ENCODE data around the gene TEX13D. TPM values are rescaled to one million over a fixed set of nuclear protein-coding genes. Genes with fewer than 3 reads are reported as not detected.

The TEX13D gene
- total RNA-seq, 1 donor from 2014 or later, result not detected

DNA sequence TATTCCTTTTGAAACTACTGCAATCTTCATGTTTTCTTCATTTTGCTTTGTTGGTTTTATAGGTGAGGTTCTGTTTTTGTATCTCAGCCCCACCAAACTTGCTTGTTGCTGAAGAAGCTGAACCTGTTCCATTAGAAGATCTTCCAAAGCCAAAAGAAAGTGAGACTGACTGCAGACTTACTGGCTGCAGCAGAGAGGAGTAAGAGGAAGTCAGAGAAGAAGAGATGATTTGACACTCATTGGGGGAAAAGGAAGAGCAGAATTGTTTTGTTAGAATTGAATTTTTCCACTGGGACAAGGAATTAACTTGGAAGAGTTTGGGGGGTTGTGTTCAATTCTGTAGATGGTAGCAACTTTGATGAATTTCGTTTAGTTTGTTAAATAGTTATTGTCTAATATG lies 3.1 kb downstream of the TEX13D start:
- no peak overlapping the region for H3K4me3 ChIP-seq (ENCODE audit: low read length in 3 of 3)
- no peaks in the 10 kb centered on the region for H3K27me3 ChIP-seq (ENCODE audit: control insufficient read depth in 3 of 3, insufficient read depth in 3 of 3, low read length in 3 of 3)
- H3K36me3 ChIP-seq (ENCODE audit: control insufficient read depth in 3 of 3, insufficient read depth in 3 of 3, low read length in 3 of 3), result no peaks in the 10 kb centered on the region
- no peaks in the 10 kb centered on the region for H3K4me1 ChIP-seq (ENCODE audit: control insufficient read depth in 3 of 3, insufficient read depth in 3 of 3, low read length in 3 of 3)
- H3K27ac ChIP-seq (ENCODE audit: low read depth, low read length), result no peak overlapping the region
- H3K9ac ChIP-seq (ENCODE audit: low read depth in 1 of 3, low read length in 3 of 3), result no peak overlapping the region
- no peaks in the 10 kb centered on the region for H3K9me3 ChIP-seq (ENCODE audit: control insufficient read depth in 3 of 3, low read length in 3 of 3)

DNA sequence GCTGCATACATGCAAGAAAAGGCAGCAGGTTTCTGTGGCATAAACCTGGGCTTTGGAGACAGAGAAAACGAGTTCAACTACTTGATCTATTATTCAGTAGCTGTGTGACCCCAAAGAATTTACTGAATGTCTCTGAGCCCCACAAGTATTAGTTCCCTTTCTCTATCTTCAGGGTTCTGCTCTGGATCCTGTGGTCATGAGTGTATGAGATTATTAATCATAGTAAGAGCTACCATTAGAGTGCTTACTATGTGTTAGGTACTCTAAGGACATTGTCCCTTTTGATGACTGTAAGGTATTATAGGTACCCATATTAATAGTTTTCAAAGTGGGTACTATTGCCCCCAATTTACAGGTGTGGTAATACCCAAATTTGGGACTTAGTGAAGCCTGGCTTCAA lies 5.5 kb downstream of the TEX13D start:
- H3K9ac ChIP-seq (ENCODE audit: low read depth in 1 of 3, low read length in 3 of 3), result no peak overlapping the region
- H3K27me3 ChIP-seq (ENCODE audit: control insufficient read depth in 3 of 3, insufficient read depth in 3 of 3, low read length in 3 of 3), result no peaks in the 10 kb centered on the region
- H3K36me3 ChIP-seq (ENCODE audit: control insufficient read depth in 3 of 3, insufficient read depth in 3 of 3, low read length in 3 of 3), result no peaks in the 10 kb centered on the region
- no peaks in the 10 kb centered on the region for H3K9me3 ChIP-seq (ENCODE audit: control insufficient read depth in 3 of 3, low read length in 3 of 3)
- no peak overlapping the region for H3K4me3 ChIP-seq (ENCODE audit: low read length in 3 of 3)
- H3K4me1 ChIP-seq (ENCODE audit: control insufficient read depth in 3 of 3, insufficient read depth in 3 of 3, low read length in 3 of 3), result no peaks in the 10 kb centered on the region
- no peak overlapping the region for H3K27ac ChIP-seq (ENCODE audit: low read depth, low read length)

GRCh38 chrX:124338733-124339514 lies 6.5 kb downstream of the TEX13D start:
- no peaks in the 10 kb centered on the region for H3K9me3 ChIP-seq (ENCODE audit: control insufficient read depth in 3 of 3, low read length in 3 of 3)
- no peaks in the 10 kb centered on the region for H3K4me1 ChIP-seq (ENCODE audit: control insufficient read depth in 3 of 3, insufficient read depth in 3 of 3, low read length in 3 of 3)
- H3K27me3 ChIP-seq (ENCODE audit: control insufficient read depth in 3 of 3, insufficient read depth in 3 of 3, low read length in 3 of 3), result no peaks in the 10 kb centered on the region
- H3K36me3 ChIP-seq (ENCODE audit: control insufficient read depth in 3 of 3, insufficient read depth in 3 of 3, low read length in 3 of 3), result no peaks in the 10 kb centered on the region
- no peak overlapping the region for H3K4me3 ChIP-seq (ENCODE audit: low read length in 3 of 3)
- H3K9ac ChIP-seq (ENCODE audit: low read depth in 1 of 3, low read length in 3 of 3), result no peak overlapping the region
- no peak overlapping the region for H3K27ac ChIP-seq (ENCODE audit: low read depth, low read length)

- Histone ChIP-seq H3K4me1 (ENCODE audit: control insufficient read depth in 3 of 3, insufficient read depth in 3 of 3, low read length in 3 of 3) (no peaks in the 10 kb centered on the region), H3K27ac (ENCODE audit: low read depth, low read length) (no peak overlapping the region), H3K36me3 (ENCODE audit: control insufficient read depth in 3 of 3, insufficient read depth in 3 of 3, low read length in 3 of 3) (no peaks in the 10 kb centered on the region), H3K9me3 (ENCODE audit: control insufficient read depth in 3 of 3, low read length in 3 of 3) (no peaks in the 10 kb centered on the region), H3K9ac (ENCODE audit: low read depth in 1 of 3, low read length in 3 of 3) (no peak overlapping the region), H3K27me3 (ENCODE audit: control insufficient read depth in 3 of 3, insufficient read depth in 3 of 3, low read length in 3 of 3) (no peaks in the 10 kb centered on the region), H3K4me3 (ENCODE audit: low read length in 3 of 3) (no peak overlapping the region)
Measured at GRCh38 chrX:124341396-124342132, 9.1 kb downstream of the TEX13D start.

DNA sequence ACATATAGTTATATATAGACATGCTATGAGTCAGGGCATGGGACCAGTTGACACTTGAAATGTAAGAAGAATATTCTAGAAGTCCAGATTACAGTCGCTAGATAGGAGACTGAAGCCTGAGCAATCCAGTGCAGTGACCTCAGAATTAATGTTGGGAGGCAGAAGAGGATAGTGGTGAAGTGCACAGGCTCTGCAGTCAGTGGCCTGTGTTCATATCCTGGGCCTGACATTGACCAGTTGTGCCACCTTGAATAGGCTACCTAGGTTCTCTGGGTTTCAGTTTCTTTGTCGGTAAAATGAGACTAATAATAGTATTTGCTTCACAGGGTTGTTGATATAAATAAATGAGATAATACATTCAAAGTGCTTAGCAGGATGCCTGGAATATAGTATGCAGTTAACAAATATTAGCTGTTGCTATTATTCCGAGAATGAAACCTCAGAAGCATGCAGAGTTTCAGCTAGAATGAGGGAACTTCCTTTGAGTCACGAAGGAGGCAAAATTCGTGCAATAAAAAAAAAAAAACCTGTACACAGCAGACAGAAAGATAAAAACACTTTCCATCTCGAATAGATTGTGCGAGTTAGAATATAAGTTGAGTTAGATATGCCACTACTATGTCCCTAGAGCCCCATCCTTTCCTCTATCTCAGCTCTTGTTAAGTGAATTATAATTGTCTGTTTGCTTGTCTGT lies 9.9 kb downstream of the TEX13D start:
- Histone ChIP-seq H3K36me3 (ENCODE audit: control insufficient read depth in 3 of 3, insufficient read depth in 3 of 3, low read length in 3 of 3) (no peaks in the 10 kb centered on the region), H3K4me3 (ENCODE audit: low read length in 3 of 3) (no peak overlapping the region), H3K27ac (ENCODE audit: low read depth, low read length) (no peak overlapping the region), H3K27me3 (ENCODE audit: control insufficient read depth in 3 of 3, insufficient read depth in 3 of 3, low read length in 3 of 3) (no peaks in the 10 kb centered on the region), H3K4me1 (ENCODE audit: control insufficient read depth in 3 of 3, insufficient read depth in 3 of 3, low read length in 3 of 3) (no peaks in the 10 kb centered on the region), H3K9ac (ENCODE audit: low read depth in 1 of 3, low read length in 3 of 3) (no peak overlapping the region), H3K9me3 (ENCODE audit: control insufficient read depth in 3 of 3, low read length in 3 of 3) (no peaks in the 10 kb centered on the region)

DNA sequence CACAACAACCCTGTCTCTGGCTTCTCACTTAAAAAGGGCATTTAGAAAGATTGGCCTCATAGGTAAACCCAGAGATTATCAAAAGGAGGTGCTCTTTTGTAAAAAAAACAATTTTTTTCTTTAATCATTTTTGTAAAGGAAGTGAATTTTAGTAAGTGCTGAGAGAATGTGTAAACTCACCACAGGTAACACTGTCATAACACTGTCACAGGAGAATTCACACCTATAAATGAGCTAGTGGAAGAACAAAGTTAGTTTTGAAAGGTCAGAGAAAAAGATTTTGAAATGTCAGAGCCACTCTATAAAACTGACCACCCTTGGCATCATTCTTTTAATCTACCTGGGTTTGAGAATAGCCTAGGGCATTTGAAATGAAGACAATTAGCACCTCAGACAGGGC lies 10.6 kb downstream of the TEX13D start:
- no peaks in the 10 kb centered on the region for H3K9me3 ChIP-seq (ENCODE audit: control insufficient read depth in 3 of 3, low read length in 3 of 3)
- no peaks in the 10 kb centered on the region for H3K27me3 ChIP-seq (ENCODE audit: control insufficient read depth in 3 of 3, insufficient read depth in 3 of 3, low read length in 3 of 3)
- H3K36me3 ChIP-seq (ENCODE audit: control insufficient read depth in 3 of 3, insufficient read depth in 3 of 3, low read length in 3 of 3), result no peaks in the 10 kb centered on the region
- no peak overlapping the region for H3K4me3 ChIP-seq (ENCODE audit: low read length in 3 of 3)
- no peaks in the 10 kb centered on the region for H3K4me1 ChIP-seq (ENCODE audit: control insufficient read depth in 3 of 3, insufficient read depth in 3 of 3, low read length in 3 of 3)
- no peak overlapping the region for H3K9ac ChIP-seq (ENCODE audit: low read depth in 1 of 3, low read length in 3 of 3)
- H3K27ac ChIP-seq (ENCODE audit: low read depth, low read length), result no peak overlapping the region

GRCh38 chrX:124344246-124344645 lies 11.8 kb downstream of the TEX13D start:
- H3K9me3 ChIP-seq (ENCODE audit: control insufficient read depth in 3 of 3, low read length in 3 of 3), result no peaks in the 10 kb centered on the region
- H3K9ac ChIP-seq (ENCODE audit: low read depth in 1 of 3, low read length in 3 of 3), result no peak overlapping the region
- H3K36me3 ChIP-seq (ENCODE audit: control insufficient read depth in 3 of 3, insufficient read depth in 3 of 3, low read length in 3 of 3), result no peaks in the 10 kb centered on the region
- no peaks in the 10 kb centered on the region for H3K27me3 ChIP-seq (ENCODE audit: control insufficient read depth in 3 of 3, insufficient read depth in 3 of 3, low read length in 3 of 3)
- no peak overlapping the region for H3K27ac ChIP-seq (ENCODE audit: low read depth, low read length)
- H3K4me1 ChIP-seq (ENCODE audit: control insufficient read depth in 3 of 3, insufficient read depth in 3 of 3, low read length in 3 of 3), result no peaks in the 10 kb centered on the region
- H3K4me3 ChIP-seq (ENCODE audit: low read length in 3 of 3), result no peak overlapping the region

DNA sequence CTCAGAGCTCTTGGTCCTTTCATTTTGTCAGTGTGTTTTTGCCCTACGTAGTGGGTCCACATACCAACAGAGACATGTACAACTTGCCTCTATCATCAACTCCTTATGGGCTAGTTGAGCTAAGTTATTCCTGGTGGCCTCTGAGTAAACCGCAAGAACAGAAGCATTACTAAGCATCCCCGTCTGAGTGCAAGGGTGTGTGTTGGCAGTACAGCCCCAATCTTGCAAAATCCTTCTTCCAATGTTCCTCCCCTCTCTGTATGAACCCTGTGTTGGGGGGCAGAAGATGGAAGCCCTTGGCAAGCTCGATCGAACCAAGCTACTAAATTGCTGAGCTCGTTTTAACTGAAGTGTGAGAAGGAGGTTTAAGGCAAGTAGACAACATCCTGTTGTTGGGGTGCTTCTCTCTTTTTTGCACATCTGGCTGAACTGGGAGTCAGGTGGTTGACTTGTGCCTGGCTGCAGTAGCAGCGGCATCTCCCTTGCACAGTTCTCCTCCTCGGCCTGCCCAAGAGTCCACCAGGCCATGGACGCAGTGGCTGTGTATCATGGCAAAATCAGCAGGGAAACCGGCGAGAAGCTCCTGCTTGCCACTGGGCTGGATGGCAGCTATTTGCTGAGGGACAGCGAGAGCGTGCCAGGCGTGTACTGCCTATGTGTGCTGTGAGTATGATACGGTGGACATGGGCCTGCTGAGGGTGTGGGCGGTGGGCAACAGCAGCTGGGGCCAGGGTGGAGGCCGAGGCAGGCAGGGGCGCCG lies 13.8 kb downstream of the TEX13D start, which contains the start of gene SH2D1A:
SH2D1A (plus strand) TSS at position 447 of the 760 bp plus-strand sequence; CDS start at position 527, 80 bp downstream.
- Histone ChIP-seq H3K27me3 (ENCODE audit: control insufficient read depth in 3 of 3, insufficient read depth in 3 of 3, low read length in 3 of 3) (no peaks in the 10 kb centered on the region), H3K9ac (ENCODE audit: low read depth in 1 of 3, low read length in 3 of 3) (no peak within 1 kb of the TSS), H3K36me3 (ENCODE audit: control insufficient read depth in 3 of 3, insufficient read depth in 3 of 3, low read length in 3 of 3) (no peaks in the 10 kb centered on the region), H3K27ac (ENCODE audit: low read depth, low read length) (no peak within 1 kb of the TSS), H3K4me3 (ENCODE audit: low read length in 3 of 3) (no peak within 1 kb of the TSS), H3K4me1 (ENCODE audit: control insufficient read depth in 3 of 3, insufficient read depth in 3 of 3, low read length in 3 of 3) (no peaks in the 10 kb centered on the region), H3K9me3 (ENCODE audit: control insufficient read depth in 3 of 3, low read length in 3 of 3) (no peaks in the 10 kb centered on the region)

DNA sequence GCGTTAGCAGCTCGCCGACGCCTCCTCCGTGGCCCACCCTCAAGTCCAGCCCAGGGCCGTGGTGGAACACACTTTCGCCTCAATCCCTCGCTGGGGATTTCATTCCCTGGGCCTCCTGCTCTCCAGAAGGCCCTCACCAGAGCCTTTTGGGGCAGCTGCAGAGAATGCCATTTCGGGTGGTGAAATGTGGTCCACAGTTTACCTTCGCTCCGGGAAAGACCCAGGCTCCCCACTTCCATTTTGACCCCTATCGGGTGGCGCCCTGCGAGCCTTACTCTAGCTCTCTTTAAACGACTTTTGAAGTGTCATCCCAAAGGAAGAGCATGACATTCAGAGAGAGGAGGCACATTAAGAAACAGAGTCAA lies 14.4 kb downstream of the TEX13D start:
- H3K27me3 ChIP-seq (ENCODE audit: control insufficient read depth in 3 of 3, insufficient read depth in 3 of 3, low read length in 3 of 3), result no peaks in the 10 kb centered on the region
- no peak overlapping the region for H3K9ac ChIP-seq (ENCODE audit: low read depth in 1 of 3, low read length in 3 of 3)
- H3K4me1 ChIP-seq (ENCODE audit: control insufficient read depth in 3 of 3, insufficient read depth in 3 of 3, low read length in 3 of 3), result no peaks in the 10 kb centered on the region
- H3K4me3 ChIP-seq (ENCODE audit: low read length in 3 of 3), result no peak overlapping the region
- H3K36me3 ChIP-seq (ENCODE audit: control insufficient read depth in 3 of 3, insufficient read depth in 3 of 3, low read length in 3 of 3), result no peaks in the 10 kb centered on the region
- H3K27ac ChIP-seq (ENCODE audit: low read depth, low read length), result no peak overlapping the region
- no peaks in the 10 kb centered on the region for H3K9me3 ChIP-seq (ENCODE audit: control insufficient read depth in 3 of 3, low read length in 3 of 3)

Measured in skeletal muscle tissue (tissue), 4 donors.